BLaER1 (cell line): ENCODE data around the gene C16orf96.

ENCODE experiments used
- H3K27ac ChIP-seq: shearing (Covaris generic); formaldehyde crosslinking; 2 replicates; pipeline ENCODE4 v1.8.1; 2022
- H3K27me3 ChIP-seq: shearing (Covaris generic); formaldehyde crosslinking; 2 replicates; pipeline ENCODE4 v1.8.1; 2022
- H3K36me3 ChIP-seq: shearing (Covaris generic); formaldehyde crosslinking; 2 replicates; pipeline ENCODE4 v1.8.1; 2022
- H3K4me1 ChIP-seq: shearing (Covaris generic); formaldehyde crosslinking; 2 replicates; pipeline ENCODE4 v1.8.1; 2022
- H3K4me2 ChIP-seq: shearing (Covaris generic); formaldehyde crosslinking; 2 replicates; pipeline ENCODE4 v1.8.1; 2022
- H3K4me3 ChIP-seq: shearing (Covaris generic); formaldehyde crosslinking; 2 replicates; pipeline ENCODE4 v1.8.1; 2022
- H3K9ac ChIP-seq: shearing (Covaris generic); formaldehyde crosslinking; 2 replicates; pipeline ENCODE4 v1.8.1; 2022
- H3K9me3 ChIP-seq: shearing (Covaris generic); formaldehyde crosslinking; 2 replicates; pipeline ENCODE4 v1.8.1; 2022
- H4K20me1 ChIP-seq: shearing (Covaris generic); formaldehyde crosslinking; 2 replicates; pipeline ENCODE4 v1.8.1; 2022
- Cebpa-rat ChIP-seq: shearing (Covaris generic); IDR thresholded peaks from 2 replicates; pipeline ENCODE4 v1.8.1; 2022

C16orf96 gene

DNA sequence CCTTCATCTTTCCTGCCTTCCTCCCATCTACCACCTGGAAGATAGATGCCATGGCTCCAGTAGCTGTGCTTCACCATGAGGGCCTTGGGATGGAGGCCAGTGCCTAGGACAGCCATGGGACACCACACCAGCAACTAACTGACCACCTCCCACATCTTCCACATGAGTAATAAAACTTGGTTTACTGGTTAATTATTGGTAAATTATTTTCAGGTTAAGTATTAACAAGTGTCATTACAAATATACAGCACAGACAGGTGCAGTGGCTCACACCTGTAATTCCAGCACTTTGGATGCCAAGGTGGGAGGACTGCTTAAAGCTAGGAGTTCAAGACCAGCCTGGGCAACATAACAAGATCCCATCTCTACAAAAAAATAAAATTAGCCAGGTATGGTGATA, 31.6 kb upstream of the C16orf96 start:
- no peaks in the 10 kb centered on the region for H3K9me3 ChIP-seq
- no peak overlapping the region for H3K4me3 ChIP-seq
- H3K36me3 ChIP-seq, result peaks cover 38% of the 10 kb centered on the region
- H3K27ac ChIP-seq, result no peak overlapping the region
- no peaks in the 10 kb centered on the region for H3K27me3 ChIP-seq
- peaks cover 24% of the 10 kb centered on the region; the same call in 1 of the 2 replicates for H4K20me1 ChIP-seq
- TF ChIP-seq Cebpa-rat, result no peak
- no peak overlapping the region for H3K4me2 ChIP-seq
- no peak overlapping the region for H3K9ac ChIP-seq
- peaks cover 49% of the 10 kb centered on the region for H3K4me1 ChIP-seq

DNA sequence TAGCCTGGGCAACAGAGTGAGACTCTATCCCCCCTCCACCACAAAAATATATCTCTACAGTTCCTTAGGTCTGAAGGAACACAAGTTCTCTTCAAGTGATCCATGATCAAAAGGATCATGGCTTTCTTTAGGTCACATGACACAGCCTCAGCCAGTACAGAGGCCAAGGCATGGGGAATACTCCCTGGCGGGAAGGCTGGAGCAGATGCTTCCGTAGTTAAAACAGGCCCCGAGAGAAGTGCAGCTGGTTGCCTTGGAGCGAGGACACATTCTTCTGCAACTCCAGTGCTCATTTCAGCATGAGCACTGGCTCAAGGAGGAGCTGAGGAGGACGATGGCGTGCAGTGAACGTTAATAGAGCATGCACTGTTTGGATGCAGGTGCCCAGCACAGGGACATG, 31.1 kb upstream of the C16orf96 start:
- peaks cover 38% of the 10 kb centered on the region for H3K36me3 ChIP-seq
- 0 out of 2 replicates have a peak overlapping the region, but pooled peaks have one; percentile 28 for H3K27ac ChIP-seq
- H3K4me1 ChIP-seq, result peaks cover 54% of the 10 kb centered on the region
- no peaks in the 10 kb centered on the region for H3K27me3 ChIP-seq
- H3K9ac ChIP-seq, result no peak overlapping the region
- H4K20me1 ChIP-seq, result peaks cover 23% of the 10 kb centered on the region; the same call in 1 of the 2 replicates
- no peak overlapping the region for H3K4me2 ChIP-seq
- no peak overlapping the region for H3K4me3 ChIP-seq
- TF ChIP-seq Cebpa-rat, result no peak
- H3K9me3 ChIP-seq, result no peaks in the 10 kb centered on the region

DNA sequence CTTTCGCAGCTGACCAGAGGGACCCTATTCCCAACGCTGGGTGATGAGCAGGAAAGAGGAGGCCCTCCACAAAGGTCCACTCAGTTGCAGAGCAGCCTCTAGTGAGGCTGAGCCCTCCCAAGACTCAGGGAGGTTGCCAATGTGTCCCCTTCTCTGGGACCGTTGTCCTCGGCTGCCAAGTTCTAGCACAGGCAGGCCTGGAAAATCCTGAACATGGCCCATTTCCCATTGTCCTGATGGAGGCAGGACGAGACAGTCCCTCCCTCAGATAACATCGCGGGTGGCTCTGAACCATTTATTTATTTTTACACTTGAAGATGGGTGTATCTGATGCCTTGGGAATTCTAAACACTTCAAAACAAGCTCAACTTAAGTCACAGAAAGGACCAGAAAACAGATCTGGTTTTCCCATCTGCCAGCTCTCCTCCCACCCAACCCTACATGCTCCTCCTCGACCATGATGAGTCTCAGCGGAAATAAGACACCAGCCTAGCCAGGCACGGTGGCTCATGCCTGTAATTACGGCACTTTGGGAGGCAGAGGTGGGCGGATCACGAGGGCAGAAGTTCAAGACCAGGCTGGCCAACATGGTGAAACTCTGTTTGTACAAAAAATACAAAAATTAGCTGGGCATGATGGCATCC, 30.4 kb upstream of the C16orf96 start:
- Histone ChIP-seq H3K27me3 (no peaks in the 10 kb centered on the region), H3K9ac (no peak overlapping the region)

DNA sequence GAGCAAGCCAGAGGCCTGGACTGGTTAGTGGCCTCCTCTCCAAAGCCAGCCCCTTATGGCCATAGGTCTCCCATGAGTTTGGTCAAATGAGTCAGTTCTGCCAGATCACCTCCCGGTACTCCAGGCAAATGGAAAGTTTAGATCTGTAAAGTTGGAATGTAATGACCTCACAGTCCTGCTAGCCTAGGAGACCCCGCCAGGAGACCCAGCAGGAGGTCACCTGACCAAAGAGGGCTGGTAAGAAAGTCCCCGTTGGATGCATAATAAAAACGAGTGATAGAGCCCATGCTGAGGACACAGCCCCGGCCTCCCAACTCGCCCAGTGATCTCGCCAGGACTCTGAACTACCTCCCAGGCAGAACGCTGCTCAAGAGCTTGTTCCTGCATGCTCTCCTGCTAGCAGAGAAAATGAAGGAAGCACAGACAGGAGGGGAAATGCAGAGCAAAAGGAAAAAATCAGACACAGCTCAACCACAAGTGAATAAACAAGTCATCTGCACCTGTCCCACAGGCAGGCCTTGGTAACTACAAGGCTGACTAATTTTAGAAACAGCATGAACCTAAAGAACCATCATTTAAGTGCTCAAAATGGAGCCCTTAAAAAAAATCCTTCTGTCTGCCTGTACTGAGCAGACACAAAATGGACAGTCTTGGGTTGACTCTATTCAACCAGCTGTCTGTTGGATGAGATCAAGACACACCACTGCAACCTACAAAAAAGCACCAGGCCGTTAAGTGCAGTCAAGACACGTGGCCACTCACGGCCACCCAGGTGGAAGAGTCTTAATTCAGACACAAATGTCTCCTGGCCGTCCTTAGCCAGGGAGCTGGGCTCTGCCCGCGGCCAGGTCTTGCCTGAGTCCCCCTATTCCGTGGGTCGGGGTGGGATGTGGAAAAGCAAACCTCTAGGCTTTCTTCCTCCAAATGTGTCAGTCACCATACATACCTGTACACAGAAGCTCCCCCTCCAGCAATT, 26.8 kb upstream of the C16orf96 start:
- Histone ChIP-seq H4K20me1 (peaks cover 3% of the 10 kb centered on the region; the same call in 1 of the 2 replicates), H3K4me1 (peaks cover 45% of the 10 kb centered on the region), H3K9ac (peak overlapping the region; percentile 56), H3K27me3 (no peaks in the 10 kb centered on the region), H3K4me2 (peak overlapping the region; percentile 84), H3K4me3 (peak overlapping the region; percentile 19; the same call in 1 of the 2 replicates), H3K27ac (peak overlapping the region; percentile 63), H3K36me3 (peaks cover 38% of the 10 kb centered on the region), H3K9me3 (no peaks in the 10 kb centered on the region)
- TF ChIP-seq Cebpa-rat, result no peak

More for the DNA sequence above, 30.4 kb upstream of the C16orf96 start:
- Histone ChIP-seq H3K27ac (peak overlapping the region; percentile 28; the same call in 1 of the 2 replicates), H3K4me1 (peaks cover 61% of the 10 kb centered on the region), H4K20me1 (peaks cover 23% of the 10 kb centered on the region; the same call in 1 of the 2 replicates), H3K4me2 (no peak overlapping the region), H3K4me3 (no peak overlapping the region), H3K9me3 (no peaks in the 10 kb centered on the region), H3K36me3 (peaks cover 38% of the 10 kb centered on the region)
- TF ChIP-seq Cebpa-rat, result no peak

DNA sequence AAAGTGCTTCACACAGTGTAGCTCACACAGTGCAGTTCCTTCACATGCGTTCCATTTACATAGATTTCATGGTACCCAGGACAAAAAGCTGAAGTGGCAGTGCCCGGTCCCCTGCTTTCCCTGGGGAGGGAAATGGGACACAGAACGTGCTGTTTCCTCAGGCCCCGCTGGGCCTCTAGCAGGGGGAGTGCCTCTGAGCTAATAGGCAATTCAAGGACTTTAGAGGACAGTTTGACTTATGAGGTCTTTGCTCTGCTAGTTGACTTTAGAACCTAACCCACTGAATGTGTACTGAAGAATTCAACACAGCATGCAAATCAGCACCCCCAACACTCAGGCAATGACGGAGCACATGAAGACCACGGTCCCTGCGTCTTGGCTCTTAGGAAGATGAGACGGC, 24.3 kb upstream of the C16orf96 start:
- Histone ChIP-seq H3K27ac (no peak overlapping the region), H4K20me1 (peaks cover 19% of the 10 kb centered on the region; the same call in 1 of the 2 replicates), H3K27me3 (no peaks in the 10 kb centered on the region)

DNA sequence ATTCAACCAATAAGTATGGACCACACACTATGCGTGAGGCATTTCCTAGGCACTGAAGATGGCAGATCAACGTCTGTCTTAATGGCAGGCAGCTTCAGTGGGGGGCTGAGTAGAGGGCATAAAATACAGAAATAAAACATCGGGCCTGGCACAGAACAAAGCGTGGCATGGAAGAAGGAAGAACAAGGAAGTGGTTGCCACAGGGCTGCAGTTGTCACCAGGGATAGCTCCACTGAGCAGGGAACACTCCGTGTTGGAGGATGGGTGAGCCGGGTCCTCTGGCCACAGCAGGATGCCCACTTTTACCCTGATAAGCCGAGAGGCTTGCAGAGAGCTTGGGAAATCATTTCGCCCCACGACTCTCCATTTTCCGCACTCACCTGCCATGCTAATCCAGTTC, 23.9 kb upstream of the C16orf96 start:
- H3K4me1 ChIP-seq, result peaks cover 53% of the 10 kb centered on the region

More for the DNA sequence above, 24.3 kb upstream of the C16orf96 start:
- no peak for TF ChIP-seq Cebpa-rat
- Histone ChIP-seq H3K9me3 (no peaks in the 10 kb centered on the region), H3K4me3 (no peak overlapping the region), H3K9ac (no peak overlapping the region), H3K4me1 (peaks cover 53% of the 10 kb centered on the region), H3K4me2 (no peak overlapping the region), H3K36me3 (peaks cover 27% of the 10 kb centered on the region)

DNA sequence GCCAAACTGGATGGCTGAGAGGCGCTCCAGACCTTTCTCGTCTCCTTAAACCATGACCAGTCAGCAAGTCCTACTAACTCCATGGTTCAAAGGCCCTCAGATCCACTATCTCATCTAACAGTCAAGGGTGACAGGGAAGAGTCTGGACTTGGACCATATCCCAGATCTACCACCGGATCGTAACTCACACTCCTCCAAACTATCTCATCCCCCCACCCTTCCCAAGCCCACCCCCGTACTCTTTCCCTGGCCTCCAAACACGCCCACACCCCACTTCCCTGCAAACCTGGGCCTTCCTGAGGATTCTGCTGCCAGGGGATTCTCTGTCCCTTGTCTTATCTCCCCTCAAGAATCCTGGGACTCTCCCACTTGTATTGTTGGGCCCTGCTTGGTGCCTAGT, 22.6 kb upstream of the C16orf96 start:
- no peaks in the 10 kb centered on the region for H3K27me3 ChIP-seq
- H3K36me3 ChIP-seq, result peaks cover 27% of the 10 kb centered on the region
- H4K20me1 ChIP-seq, result peaks cover 19% of the 10 kb centered on the region; the same call in 1 of the 2 replicates
- H3K4me2 ChIP-seq, result no peak overlapping the region
- H3K27ac ChIP-seq, result no peak overlapping the region
- H3K9ac ChIP-seq, result no peak overlapping the region
- H3K4me3 ChIP-seq, result no peak overlapping the region
- H3K9me3 ChIP-seq, result no peaks in the 10 kb centered on the region
- no peak for TF ChIP-seq Cebpa-rat
- peaks cover 51% of the 10 kb centered on the region for H3K4me1 ChIP-seq

More for the DNA sequence above, 23.9 kb upstream of the C16orf96 start:
- Histone ChIP-seq H3K9me3 (no peaks in the 10 kb centered on the region), H3K36me3 (peaks cover 27% of the 10 kb centered on the region), H3K9ac (no peak overlapping the region), H3K27me3 (no peaks in the 10 kb centered on the region), H3K27ac (no peak overlapping the region), H4K20me1 (peaks cover 19% of the 10 kb centered on the region; the same call in 1 of the 2 replicates), H3K4me3 (no peak overlapping the region), H3K4me2 (no peak overlapping the region)
- TF ChIP-seq Cebpa-rat, result no peak

DNA sequence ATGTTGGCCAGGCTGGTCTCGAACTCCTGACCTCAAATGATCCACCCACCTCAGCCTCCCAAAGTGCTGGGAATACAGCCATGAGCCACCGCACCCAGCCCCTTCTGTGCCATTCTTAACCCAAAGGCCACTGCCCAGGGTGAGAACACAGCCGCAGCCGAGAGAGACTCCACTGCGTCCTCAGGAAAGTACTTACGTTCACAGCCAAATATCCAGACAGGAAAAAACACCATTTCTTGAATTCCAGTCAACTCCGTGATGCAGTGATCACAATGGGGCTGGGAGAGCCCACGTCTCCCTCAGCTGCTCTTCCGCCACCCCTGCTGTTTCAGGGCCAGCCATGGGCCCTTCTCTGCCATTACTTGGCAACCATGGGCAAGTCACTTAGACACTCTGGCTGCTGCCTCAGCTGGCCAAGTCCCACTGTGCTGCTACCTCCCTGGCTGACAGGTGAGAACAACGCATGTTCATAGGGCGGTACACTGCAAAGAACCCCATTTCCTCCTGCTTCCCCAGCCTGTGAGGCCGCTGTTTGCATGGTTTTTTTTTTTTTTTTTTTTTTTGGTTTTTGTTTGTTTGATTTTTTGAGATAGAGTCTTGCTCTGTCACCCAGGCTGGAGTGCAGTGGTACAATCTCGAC, 21.9 kb upstream of the C16orf96 start:
- Histone ChIP-seq H3K9me3 (peaks cover 5% of the 10 kb centered on the region), H3K4me3 (no peak overlapping the region), H3K4me2 (no peak overlapping the region), H3K27me3 (no peaks in the 10 kb centered on the region), H3K9ac (no peak overlapping the region), H4K20me1 (peaks cover 19% of the 10 kb centered on the region; the same call in 1 of the 2 replicates), H3K4me1 (peaks cover 43% of the 10 kb centered on the region), H3K36me3 (peaks cover 27% of the 10 kb centered on the region), H3K27ac (no peak overlapping the region)
- no peak for TF ChIP-seq Cebpa-rat

DNA sequence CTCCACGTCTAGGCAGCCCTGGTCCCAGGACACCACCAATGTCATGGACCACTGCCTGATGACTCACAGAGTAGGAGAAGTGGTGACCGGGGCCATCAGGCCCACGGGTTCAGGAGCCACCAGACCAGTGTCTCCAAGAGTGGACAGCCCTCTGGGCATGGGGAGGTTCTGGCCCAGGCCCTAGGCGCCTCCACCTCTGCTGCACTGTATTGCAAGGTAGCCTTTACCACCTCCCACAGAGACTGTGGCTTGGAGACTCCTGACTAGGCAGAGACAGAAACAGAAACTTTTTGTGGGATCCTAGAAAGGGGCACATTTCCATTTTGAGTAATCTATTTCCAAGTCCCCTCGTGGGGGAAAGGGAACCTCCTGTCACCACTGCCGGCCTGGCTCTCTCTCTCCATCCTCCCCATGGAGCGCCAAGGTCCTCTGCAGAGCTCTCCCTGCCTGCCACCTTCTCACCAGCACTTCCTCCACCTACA, 20.5 kb upstream of the C16orf96 start:
- no peak overlapping the region for H3K27ac ChIP-seq
- H3K4me1 ChIP-seq, result peaks cover 29% of the 10 kb centered on the region
- H3K9ac ChIP-seq, result no peak overlapping the region
- H4K20me1 ChIP-seq, result peaks cover 19% of the 10 kb centered on the region; the same call in 1 of the 2 replicates
- H3K4me2 ChIP-seq, result 0 out of 2 replicates have a peak overlapping the region, but pooled peaks have one; percentile 15
- no peak overlapping the region for H3K4me3 ChIP-seq
- peaks cover 27% of the 10 kb centered on the region for H3K36me3 ChIP-seq
- no peaks in the 10 kb centered on the region for H3K27me3 ChIP-seq
- no peak for TF ChIP-seq Cebpa-rat
- peaks cover 16% of the 10 kb centered on the region for H3K9me3 ChIP-seq
